Stimulated activated CD8-positive, alpha-beta memory T cell treated with anti-CD3 and anti-CD28 coated beads, Interleukin-12 subunit alpha, Interleukin-12 subunit beta, amount 100 ng/mL, for 1 hour (primary cell): ENCODE results near the gene XRCC1.
A peak's percentile ranks its signal among the peaks of the same experiment; 100 is the strongest.
"Not testable (repeated sequence)": the region's sequence is repeated elsewhere in the genome, so short reads cannot be mapped to it uniquely, and the experiment has no call there.

Experiments used
- DNase-seq: peaks from one replicate; pipeline ENCODE4 v3.0.0-alpha.2; 2020; ENCODE audit warnings: low read depth

The XRCC1 gene

GRCh38 chr19:43575955-43576878 lies 890 bp upstream of the XRCC1 start:
- DNase-seq, result no peak

DNA sequence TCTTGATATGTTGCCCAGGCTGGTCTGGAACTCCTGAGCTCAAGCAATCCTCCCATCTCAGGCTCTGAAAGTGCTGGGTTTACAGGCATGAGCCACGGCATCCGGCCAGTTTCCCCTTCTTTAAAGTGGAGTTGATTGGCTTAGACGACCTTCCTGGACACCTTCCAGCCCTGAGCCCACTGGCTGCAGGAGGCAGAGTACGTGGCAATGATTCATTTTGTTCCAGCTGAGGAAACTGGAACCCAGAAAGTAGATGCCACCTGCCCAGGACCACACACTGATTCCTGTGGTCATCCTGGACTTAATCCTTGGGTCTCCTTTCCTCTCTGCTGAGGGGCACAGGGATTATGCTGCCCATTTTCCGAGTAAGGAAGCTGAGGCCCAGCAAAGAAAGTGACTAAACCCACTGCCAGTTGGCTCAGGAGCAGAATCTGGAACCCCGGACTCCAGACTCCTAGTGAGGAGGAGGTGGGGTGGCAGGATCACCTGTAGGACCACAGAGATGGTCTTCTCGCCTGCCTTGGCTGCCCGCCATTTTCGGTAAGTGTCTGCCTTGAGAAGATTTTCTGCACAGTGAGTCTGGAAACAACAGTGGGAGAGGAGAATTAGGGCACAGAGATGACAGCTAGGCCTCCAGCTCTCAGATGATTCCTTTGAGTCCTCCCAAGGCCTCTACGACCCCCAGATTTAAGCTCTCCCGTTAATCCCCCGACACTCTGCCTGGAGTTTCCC lies 737 bp downstream of the XRCC1 start:
- DNase-seq, result no peak

DNA sequence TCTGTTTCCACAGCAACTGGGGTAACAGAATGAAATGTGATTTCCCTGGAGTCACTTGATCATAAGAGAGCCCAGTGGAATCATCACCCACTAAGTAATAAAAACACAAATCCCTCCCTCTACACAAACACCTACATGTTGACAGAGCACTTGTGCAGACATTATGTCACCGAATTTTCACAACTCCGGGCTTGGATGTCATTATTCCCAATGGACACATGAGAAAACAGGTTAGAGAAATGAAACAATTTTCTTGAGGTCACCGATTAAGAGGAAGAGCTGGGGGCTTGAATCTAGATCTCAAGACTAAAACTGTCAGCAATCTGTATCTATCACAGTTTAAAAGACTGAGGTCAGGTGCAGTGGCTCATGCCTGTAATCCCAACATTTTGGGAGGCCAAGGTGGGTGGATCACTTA lies 3.1 kb downstream of the XRCC1 start:
- no peak for DNase-seq

GRCh38 chr19:43570174-43570791 lies 5.0 kb downstream of the XRCC1 start:
- no peak for DNase-seq

GRCh38 chr19:43569657-43570056 lies 5.7 kb downstream of the XRCC1 start:
- no peak for DNase-seq

GRCh38 chr19:43564800-43565199 lies 10.5 kb downstream of the XRCC1 start:
- no peak for DNase-seq

GRCh38 chr19:43563816-43564457 lies 11.4 kb downstream of the XRCC1 start:
- DNase-seq, result no peak

DNA sequence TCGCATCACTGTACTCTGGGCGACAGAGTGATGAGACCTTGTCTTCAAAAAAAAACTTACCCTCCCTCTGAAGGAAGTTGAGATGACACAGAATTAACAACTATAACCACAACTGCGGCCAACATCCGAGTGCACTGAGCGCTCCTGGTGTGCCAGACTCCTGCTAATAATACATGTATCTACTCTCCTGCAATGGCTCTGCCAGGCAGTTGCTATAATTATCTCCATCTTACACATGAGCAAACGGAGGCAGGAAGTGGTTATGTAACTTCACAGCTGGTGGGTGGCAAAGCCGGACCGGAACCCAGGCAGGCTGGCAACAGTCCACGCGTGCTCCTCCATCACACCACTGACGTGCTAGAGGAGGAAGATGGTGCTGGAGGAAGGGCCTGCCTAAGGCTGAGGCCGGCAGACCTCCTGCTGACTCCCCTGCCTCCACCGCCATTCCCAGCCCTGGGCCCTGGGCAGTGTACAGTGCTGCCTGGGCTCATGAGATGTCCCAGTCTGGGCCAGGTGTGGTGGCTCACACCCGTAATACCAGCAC lies 12.6 kb downstream of the XRCC1 start:
- peak; percentile 57 for DNase-seq

- DNase-seq, result no peak
Observed at GRCh38 chr19:43562226-43562697, 13.1 kb downstream of the XRCC1 start.

DNA sequence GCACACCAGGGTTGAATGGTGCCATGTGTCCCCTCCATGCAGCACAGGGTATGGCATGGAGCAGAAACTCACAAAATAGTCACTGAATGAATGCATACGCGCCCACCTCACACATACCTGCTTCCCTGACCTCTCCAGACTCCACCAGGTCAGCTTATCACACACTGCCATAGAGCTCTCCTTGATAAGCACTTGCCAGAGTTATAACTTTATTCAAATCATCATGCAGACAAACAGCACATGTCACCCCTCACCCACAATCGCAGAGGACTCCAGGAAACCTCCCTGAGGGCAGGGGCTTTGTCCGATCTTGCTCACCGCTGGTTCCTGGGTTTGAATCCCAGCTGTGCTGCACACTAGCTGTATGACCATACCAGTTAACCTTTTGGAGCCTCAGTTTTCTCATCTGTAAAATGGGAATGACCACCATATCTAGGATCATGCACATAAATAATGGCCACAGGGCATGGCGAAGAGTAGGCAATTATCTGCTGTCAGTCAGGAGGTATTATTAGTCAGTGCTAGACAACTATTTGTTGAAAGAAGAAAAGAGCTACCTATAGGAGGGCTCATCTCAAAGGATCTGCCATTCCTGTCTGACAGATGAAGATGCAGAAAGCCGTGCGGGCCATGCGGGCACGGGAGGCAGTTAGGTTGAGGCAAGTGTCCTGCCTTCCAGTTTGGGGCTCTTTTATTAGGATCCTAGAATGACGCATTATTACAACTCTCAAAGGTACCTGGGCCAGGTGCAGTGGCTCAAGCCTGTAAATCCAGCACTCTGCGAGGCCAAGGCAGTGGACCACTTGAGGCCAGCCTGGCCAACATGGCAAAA lies 14.0 kb downstream of the XRCC1 start:
- DNase-seq, result no peak

DNA sequence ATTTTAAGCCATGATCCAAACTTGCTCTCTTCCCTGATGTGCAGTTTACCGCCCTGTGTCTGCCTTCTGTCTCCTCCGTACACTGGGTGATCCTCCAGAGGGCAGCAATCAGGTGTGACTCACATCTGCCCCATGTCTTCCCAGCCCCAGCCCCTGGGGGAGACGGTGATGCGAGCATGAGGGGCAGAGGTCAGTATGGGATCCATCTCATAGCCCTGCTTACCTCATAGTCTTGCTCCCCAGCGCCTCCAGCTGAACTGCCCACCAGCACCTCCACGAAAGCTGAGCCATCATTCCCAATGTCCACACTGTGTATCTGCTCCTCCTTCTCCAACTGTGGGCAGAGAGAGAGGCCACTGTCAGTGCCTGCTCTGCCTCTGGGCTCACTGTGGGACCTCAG lies 14.6 kb downstream of the XRCC1 start:
- DNase-seq, result no peak

- peak; percentile 77 for DNase-seq
Observed at GRCh38 chr19:43555185-43555770, 20.0 kb downstream of the XRCC1 start.

GRCh38 chr19:43554317-43554895 lies 20.9 kb downstream of the XRCC1 start:
- no peak for DNase-seq

GRCh38 chr19:43553656-43554055 lies 21.7 kb downstream of the XRCC1 start:
- no peak for DNase-seq

GRCh38 chr19:43552616-43553015 lies 22.7 kb downstream of the XRCC1 start:
- no peak for DNase-seq

- DNase-seq, result no peak
Observed at GRCh38 chr19:43552198-43552450, 23.2 kb downstream of the XRCC1 start.

- no peak for DNase-seq
Observed at GRCh38 chr19:43551399-43552197, 23.7 kb downstream of the XRCC1 start.

DNA sequence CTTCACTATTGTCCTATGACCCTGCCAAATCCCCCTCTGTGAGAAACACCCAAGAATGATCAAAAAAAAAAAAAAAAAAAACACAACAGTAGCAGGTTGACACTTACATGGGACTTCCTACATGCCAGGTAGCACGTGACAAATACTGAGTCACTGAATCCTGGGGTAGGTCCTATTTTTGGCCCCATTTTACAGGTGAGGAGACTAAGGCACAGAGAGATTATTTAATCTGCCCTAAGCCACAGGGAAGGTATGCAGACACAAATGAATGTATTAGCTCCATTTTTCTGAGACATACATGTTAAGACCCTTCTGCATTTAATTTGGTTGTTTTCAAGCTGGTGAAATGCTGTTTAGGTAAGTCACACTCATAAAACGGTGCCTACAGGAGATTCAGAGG lies 26.6 kb downstream of the XRCC1 start:
- no peak for DNase-seq

- not testable (repeated sequence) for DNase-seq
Observed at GRCh38 chr19:43547926-43548325, 27.4 kb downstream of the XRCC1 start.

DNA sequence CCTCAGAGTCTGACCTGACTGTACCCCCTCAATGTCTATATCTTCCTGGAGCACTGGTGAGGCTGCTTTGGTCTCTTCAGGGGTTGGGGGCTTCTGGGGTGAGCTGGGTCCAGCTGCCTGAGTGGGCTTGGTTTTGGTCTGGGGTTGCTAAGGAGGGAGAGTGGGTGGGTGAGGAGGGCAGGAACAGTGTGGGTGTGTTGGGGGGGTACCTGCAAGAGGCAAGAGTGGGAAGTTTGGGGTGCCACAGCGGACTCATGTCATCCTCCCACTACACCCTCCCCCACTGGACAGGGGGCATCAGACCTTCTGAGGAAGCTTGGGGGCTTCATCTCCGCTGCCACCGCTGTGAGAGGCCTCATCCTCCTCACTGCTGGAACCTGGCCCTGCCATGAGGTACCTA lies 28.7 kb downstream of the XRCC1 start:
- DNase-seq, result no peak
